Measurements from ENCODE around the gene PPARGC1A. TPM values are rescaled to one million over a fixed set of nuclear protein-coding genes. Genes with fewer than 3 reads are reported as not detected.

PPARGC1A gene
- total and polyA plus RNA-seq, 12 donors: 11.8 to 200 (median 102) TPM

DNA sequence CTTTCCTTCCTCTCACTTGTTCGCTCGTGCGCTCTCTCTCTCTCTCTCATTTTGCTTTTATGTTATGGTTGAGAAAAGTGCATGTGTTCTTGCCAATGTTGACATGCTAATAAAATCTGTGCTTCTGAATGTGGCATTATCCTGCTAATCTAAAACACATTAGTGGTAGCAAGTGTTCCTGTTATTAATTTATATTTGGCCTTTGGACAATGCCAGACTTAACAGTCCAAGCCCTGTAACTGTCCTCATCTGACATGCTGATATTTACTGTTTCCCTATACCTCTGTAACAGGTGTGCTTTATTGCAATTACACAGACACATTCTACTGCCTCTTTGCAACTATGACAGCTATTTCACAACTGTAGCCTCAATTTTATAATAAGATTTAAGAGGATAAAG, 2.7 kb downstream of the PPARGC1A start:
- no peak for ATAC-seq
- peak overlapping the region; percentile 5 to 63 (median 58) for H3K4me3 ChIP-seq
- H3K9me3 ChIP-seq: no peaks in the 10 kb centered on the region
- TF ChIP-seq, protein P1, sequence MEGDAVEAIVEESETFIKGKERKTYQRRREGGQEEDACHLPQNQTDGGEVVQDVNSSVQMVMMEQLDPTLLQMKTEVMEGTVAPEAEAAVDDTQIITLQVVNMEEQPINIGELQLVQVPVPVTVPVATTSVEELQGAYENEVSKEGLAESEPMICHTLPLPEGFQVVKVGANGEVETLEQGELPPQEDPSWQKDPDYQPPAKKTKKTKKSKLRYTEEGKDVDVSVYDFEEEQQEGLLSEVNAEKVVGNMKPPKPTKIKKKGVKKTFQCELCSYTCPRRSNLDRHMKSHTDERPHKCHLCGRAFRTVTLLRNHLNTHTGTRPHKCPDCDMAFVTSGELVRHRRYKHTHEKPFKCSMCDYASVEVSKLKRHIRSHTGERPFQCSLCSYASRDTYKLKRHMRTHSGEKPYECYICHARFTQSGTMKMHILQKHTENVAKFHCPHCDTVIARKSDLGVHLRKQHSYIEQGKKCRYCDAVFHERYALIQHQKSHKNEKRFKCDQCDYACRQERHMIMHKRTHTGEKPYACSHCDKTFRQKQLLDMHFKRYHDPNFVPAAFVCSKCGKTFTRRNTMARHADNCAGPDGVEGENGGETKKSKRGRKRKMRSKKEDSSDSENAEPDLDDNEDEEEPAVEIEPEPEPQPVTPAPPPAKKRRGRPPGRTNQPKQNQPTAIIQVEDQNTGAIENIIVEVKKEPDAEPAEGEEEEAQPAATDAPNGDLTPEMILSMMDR (IDR thresholded peaks at IDR 0.05): no peak
- DNase-seq: no peak
- intact Hi-C loops (cut with DNase I): loop anchor here in 3 of 10 donors (5.0 to 10.0 kb wide), 3 partner anchors 45 to 1560 kb away; no protein-coding TSS in a partner anchor
- 44 to 63% methylated on average over 3 of the region's 3 CpGs for WGBS, 2 donors
- peaks cover 0 to 48% (median 17%) of the 10 kb centered on the region in 9 donors for H3K4me1 ChIP-seq
- H3K36me3 ChIP-seq: no peaks in the 10 kb centered on the region
- H3K27ac ChIP-seq: peak overlapping the region; percentile 61 to 90 (median 82)
- H3K27me3 ChIP-seq: no peaks in the 10 kb centered on the region

GRCh38 chr4:23885943-23886590, 3.8 kb downstream of the PPARGC1A start:
- Histone ChIP-seq H3K27me3 (no peaks in the 10 kb centered on the region), H3K4me1 (peaks cover 0 to 52% (median 16%) of the 10 kb centered on the region in 9 donors), H3K27ac (peak overlapping the region in 9 of 10 donors; percentile 23 to 90 (median 82)), H3K9me3 (no peaks in the 10 kb centered on the region), H3K4me3 (peak overlapping the region in 7 of 10 donors; percentile 40 to 63 (median 61)), H3K36me3 (no peaks in the 10 kb centered on the region)
- WGBS, 2 donors: 56 to 70% methylated on average over 6 of the region's 6 CpGs
- no peak for DNase-seq
- TF ChIP-seq, protein P1 (IDR thresholded peaks at IDR 0.05): no peak
- ATAC-seq: no peak
- intact Hi-C loops (cut with DNase I): loop anchor here in 3 of 10 donors (5.0 to 10.0 kb wide), 3 partner anchors 46 to 1559 kb away; no protein-coding TSS in a partner anchor

- DNase-seq (no peak), ATAC-seq (no peak)
- Histone ChIP-seq H3K4me1 (peaks cover 0 to 60% (median 12%) of the 10 kb centered on the region in 9 donors), H3K4me3 (no peak overlapping the region), H3K36me3 (no peaks in the 10 kb centered on the region), H3K27me3 (no peaks in the 10 kb centered on the region), H3K9me3 (no peaks in the 10 kb centered on the region), H3K27ac (peak overlapping the region in 6 of 10 donors; percentile 38 to 90 (median 82))
- TF ChIP-seq, protein P1 (IDR thresholded peaks at IDR 0.05): no peak
- 26 to 37% methylated on average over 1 of the region's 1 CpG for WGBS, 2 donors
- intact Hi-C loops (cut with DNase I): loop anchor here in 3 of 10 donors (5.0 to 10.0 kb wide), 4 partner anchors 48 to 1557 kb away; no protein-coding TSS in a partner anchor
Measured at GRCh38 chr4:23884741-23885140, 5.1 kb downstream of the PPARGC1A start.

DNA sequence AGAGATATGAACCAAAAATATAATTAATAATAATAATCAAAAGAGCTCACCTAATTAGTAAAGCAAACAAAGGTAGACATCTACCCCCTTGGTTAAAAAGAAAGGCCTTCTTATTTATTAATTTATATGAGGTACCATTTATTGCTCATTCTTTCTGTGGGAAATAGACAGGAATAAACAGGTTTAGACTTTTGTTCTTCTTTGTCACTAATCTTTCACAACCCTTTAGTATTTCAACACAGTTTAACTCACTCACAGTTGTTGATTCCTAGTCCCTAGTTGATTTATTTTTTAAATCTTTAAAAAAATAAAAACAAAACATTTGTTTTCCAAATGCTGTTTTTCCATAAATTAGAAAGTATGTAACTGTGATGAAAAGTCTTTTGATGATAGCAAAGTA, 5.6 kb downstream of the PPARGC1A start:
- DNase-seq: no peak
- Histone ChIP-seq H3K27me3 (no peaks in the 10 kb centered on the region), H3K9me3 (no peaks in the 10 kb centered on the region), H3K27ac (peak overlapping the region in 3 of 10 donors; percentile 48 to 84 (median 79)), H3K36me3 (no peaks in the 10 kb centered on the region), H3K4me3 (no peak overlapping the region), H3K4me1 (peaks cover 0 to 62% (median 9%) of the 10 kb centered on the region in 9 donors)
- TF ChIP-seq, protein P1 (IDR thresholded peaks at IDR 0.05): no peak
- ATAC-seq: no peak
- intact Hi-C loops (cut with DNase I): loop anchor here in 1 of 10 donors (5.0 to 10.0 kb wide), 2 partner anchors 363 to 531 kb away; no protein-coding TSS in a partner anchor
